ENCODE results near the gene LZTS3.
"Not testable (repeated sequence)": the region's sequence is repeated elsewhere in the genome, so short reads cannot be mapped to it uniquely, and the experiment has no call there.

Gene LZTS3

GRCh38 chr20:3133155-3133554, 40.2 kb downstream of the LZTS3 start:
- no peak for DNase-seq

GRCh38 chr20:3130051-3130600, 43.2 kb downstream of the LZTS3 start:
- DNase-seq = no peak

- DNase-seq = no peak
Measured at GRCh38 chr20:3129094-3129493, 44.3 kb downstream of the LZTS3 start.

- DNase-seq = no peak
Measured at GRCh38 chr20:3128275-3128984, 44.9 kb downstream of the LZTS3 start.

- DNase-seq = no peak
Measured at GRCh38 chr20:3126527-3126859, 46.9 kb downstream of the LZTS3 start.

- not testable (repeated sequence) for DNase-seq
Measured at GRCh38 chr20:3125776-3126526, 47.4 kb downstream of the LZTS3 start.

GRCh38 chr20:3124773-3125560, 48.4 kb downstream of the LZTS3 start:
- not testable (repeated sequence) for DNase-seq

GRCh38 chr20:3124163-3124562, 49.2 kb downstream of the LZTS3 start:
- not testable (repeated sequence) for DNase-seq

- no peak for DNase-seq
Measured at GRCh38 chr20:3123542-3123941, 49.8 kb downstream of the LZTS3 start.

- no peak for DNase-seq
Measured at GRCh38 chr20:3121955-3122610, 51.3 kb downstream of the LZTS3 start.

GRCh38 chr20:3121271-3121911, 52.0 kb downstream of the LZTS3 start:
- DNase-seq = peak; percentile 38

- no peak for DNase-seq
Measured at GRCh38 chr20:3119044-3119443, 54.3 kb downstream of the LZTS3 start.

- peak; percentile 63 for DNase-seq
Measured at GRCh38 chr20:3117839-3118379, 55.4 kb downstream of the LZTS3 start.

- DNase-seq = no peak
Measured at GRCh38 chr20:3116341-3116740, 57.0 kb downstream of the LZTS3 start.

- DNase-seq = peak; percentile 35
Measured at GRCh38 chr20:3115190-3116107, 57.9 kb downstream of the LZTS3 start.
